ENCODE data around the gene PCSK6.

The PCSK6 gene

GRCh38 chr15:101362359-101362758 is 127.1 kb downstream of the PCSK6 start:
- Histone ChIP-seq H3K9me3 (peaks cover 0 to 4% (median 0%) of the 10 kb centered on the region in 3 donors), H3K4me3 (no peak overlapping the region), H3K4me1 (peaks cover 0 to 6% (median 3%) of the 10 kb centered on the region in 4 donors), H3K27ac (no peak overlapping the region), H3K27me3 (peaks cover 0 to 3% of the 10 kb centered on the region in 2 donors), H3K36me3 (no peaks in the 10 kb centered on the region)
- TF ChIP-seq, protein P1, sequence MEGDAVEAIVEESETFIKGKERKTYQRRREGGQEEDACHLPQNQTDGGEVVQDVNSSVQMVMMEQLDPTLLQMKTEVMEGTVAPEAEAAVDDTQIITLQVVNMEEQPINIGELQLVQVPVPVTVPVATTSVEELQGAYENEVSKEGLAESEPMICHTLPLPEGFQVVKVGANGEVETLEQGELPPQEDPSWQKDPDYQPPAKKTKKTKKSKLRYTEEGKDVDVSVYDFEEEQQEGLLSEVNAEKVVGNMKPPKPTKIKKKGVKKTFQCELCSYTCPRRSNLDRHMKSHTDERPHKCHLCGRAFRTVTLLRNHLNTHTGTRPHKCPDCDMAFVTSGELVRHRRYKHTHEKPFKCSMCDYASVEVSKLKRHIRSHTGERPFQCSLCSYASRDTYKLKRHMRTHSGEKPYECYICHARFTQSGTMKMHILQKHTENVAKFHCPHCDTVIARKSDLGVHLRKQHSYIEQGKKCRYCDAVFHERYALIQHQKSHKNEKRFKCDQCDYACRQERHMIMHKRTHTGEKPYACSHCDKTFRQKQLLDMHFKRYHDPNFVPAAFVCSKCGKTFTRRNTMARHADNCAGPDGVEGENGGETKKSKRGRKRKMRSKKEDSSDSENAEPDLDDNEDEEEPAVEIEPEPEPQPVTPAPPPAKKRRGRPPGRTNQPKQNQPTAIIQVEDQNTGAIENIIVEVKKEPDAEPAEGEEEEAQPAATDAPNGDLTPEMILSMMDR (IDR thresholded peaks at IDR 0.05): no peak
- intact Hi-C loops (cut with DNase I; ENCODE audit: low total_unique reads): no loop called here
- DNase-seq: peak in 1 of 2 donors; percentile 52

- Histone ChIP-seq H3K36me3 (no peaks in the 10 kb centered on the region), H3K27me3 (peaks cover 0 to 3% of the 10 kb centered on the region in 2 donors), H3K4me3 (no peak overlapping the region), H3K9me3 (peaks cover 0 to 4% (median 0%) of the 10 kb centered on the region in 3 donors), H3K27ac (no peak overlapping the region), H3K4me1 (peaks cover 0 to 6% (median 3%) of the 10 kb centered on the region in 4 donors)
- DNase-seq: no peak
- TF ChIP-seq, protein P1 (IDR thresholded peaks at IDR 0.05): no peak
- intact Hi-C loops (cut with DNase I; ENCODE audit: low total_unique reads): no loop called here
Observed at GRCh38 chr15:101361418-101361817, 128.1 kb downstream of the PCSK6 start.

GRCh38 chr15:101359365-101359947 is 130.1 kb downstream of the PCSK6 start:
- no peak overlapping the region for H3K27ac ChIP-seq
- no peak for DNase-seq
- TF ChIP-seq, protein P1 (IDR thresholded peaks at IDR 0.05): no peak
- peaks cover 0 to 6% (median 3%) of the 10 kb centered on the region in 4 donors for H3K4me1 ChIP-seq
- no peaks in the 10 kb centered on the region for H3K9me3 ChIP-seq
- intact Hi-C loops (cut with DNase I; ENCODE audit: low total_unique reads): no loop called here
- no peaks in the 10 kb centered on the region for H3K36me3 ChIP-seq
- peaks cover 0 to 3% of the 10 kb centered on the region in 2 donors for H3K27me3 ChIP-seq
- no peak overlapping the region for H3K4me3 ChIP-seq

DNA sequence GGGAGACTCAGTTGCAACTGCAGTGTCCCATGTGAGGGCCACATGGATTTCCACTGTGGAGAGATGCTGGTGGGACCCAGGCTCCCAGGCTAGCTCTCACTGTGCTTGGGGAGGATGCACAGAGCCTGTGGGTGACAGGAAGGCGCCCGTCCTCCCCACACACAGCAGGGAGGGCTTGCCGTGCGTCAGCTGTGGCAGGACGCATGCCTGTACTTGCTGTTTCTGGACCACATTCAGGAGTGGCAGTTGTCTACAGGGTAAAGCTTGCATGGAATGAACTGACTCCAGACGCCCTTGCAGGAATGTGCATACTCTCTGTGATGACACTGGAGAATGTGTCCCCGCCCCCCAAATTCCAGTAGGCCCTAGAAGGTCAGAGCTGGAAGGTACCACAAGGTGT is 130.6 kb downstream of the PCSK6 start:
- no peaks in the 10 kb centered on the region for H3K36me3 ChIP-seq
- no peak overlapping the region for H3K27ac ChIP-seq
- H3K4me1 ChIP-seq: peaks cover 0 to 6% (median 3%) of the 10 kb centered on the region in 4 donors

DNA sequence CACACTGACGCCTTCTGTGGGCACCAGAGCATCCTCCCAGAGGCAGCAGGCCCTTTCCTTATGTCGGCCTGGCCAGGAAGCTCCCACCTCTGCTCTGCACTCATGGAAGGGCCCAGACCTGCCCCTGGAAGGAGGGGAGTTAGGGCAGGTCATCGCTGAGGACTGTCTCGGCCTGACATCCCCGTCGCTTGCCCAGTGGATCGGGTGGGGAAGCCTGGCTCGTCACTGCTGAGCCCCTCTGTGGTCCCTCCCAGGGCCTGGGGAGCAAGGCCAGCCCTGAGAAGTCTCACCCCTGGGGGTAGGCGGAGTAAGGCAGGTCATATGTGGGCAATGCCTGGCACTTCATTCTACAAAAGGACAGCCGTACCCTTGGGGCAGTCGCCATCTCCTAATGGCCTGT is 131.6 kb downstream of the PCSK6 start:
- TF ChIP-seq, protein P1 (IDR thresholded peaks at IDR 0.05): no peak
- Histone ChIP-seq H3K4me1 (peaks cover 0 to 6% (median 3%) of the 10 kb centered on the region in 4 donors), H3K27me3 (peaks cover 0 to under 1% of the 10 kb centered on the region in 2 donors), H3K36me3 (no peaks in the 10 kb centered on the region), H3K9me3 (no peaks in the 10 kb centered on the region), H3K27ac (no peak overlapping the region), H3K4me3 (no peak overlapping the region)
- no peak for DNase-seq
- intact Hi-C loops (cut with DNase I; ENCODE audit: low total_unique reads): no loop called here

More for the DNA sequence above, 130.6 kb downstream of the PCSK6 start:
- Histone ChIP-seq H3K27me3 (peaks cover 0 to 3% of the 10 kb centered on the region in 2 donors), H3K9me3 (no peaks in the 10 kb centered on the region), H3K4me3 (no peak overlapping the region)
- TF ChIP-seq, protein P1 (IDR thresholded peaks at IDR 0.05): no peak
- intact Hi-C loops (cut with DNase I; ENCODE audit: low total_unique reads): no loop called here
- DNase-seq: peak in 1 of 2 donors; percentile 38
